Mammary epithelial cell (primary cell): Measurements from ENCODE around the gene OR4M1.
"Not testable (repeated sequence)": the region's sequence is repeated elsewhere in the genome, so short reads cannot be mapped to it uniquely, and the experiment has no call there.

Experiments
- EZH2 ChIP-seq: IDR thresholded peaks from 2 replicates; pipeline ENCODE4 v1.6.1; 2012; ENCODE audit warnings: low read length, inconsistent platforms, borderline replicate concordance
- TF ChIP-seq, protein P1 (sequence below), 2 donors: IDR thresholded peaks in 1 of 2; conservative IDR thresholded peaks in 1 of 2; 2 replicates each; pipeline ENCODE4 v1.5.1; 2011 to 2012; ENCODE audit warnings: inconsistent platforms in 2 of 2, low read length in 2 of 2, mild to moderate bottlenecking in 2 of 2, control low read depth in 1 of 2, low read depth in 1 of 2; ENCODE audit not compliant: insufficient read depth in 1 of 2; ENCODE audit errors: extremely low read depth in 1 of 2

- TF ChIP-seq, protein P1, sequence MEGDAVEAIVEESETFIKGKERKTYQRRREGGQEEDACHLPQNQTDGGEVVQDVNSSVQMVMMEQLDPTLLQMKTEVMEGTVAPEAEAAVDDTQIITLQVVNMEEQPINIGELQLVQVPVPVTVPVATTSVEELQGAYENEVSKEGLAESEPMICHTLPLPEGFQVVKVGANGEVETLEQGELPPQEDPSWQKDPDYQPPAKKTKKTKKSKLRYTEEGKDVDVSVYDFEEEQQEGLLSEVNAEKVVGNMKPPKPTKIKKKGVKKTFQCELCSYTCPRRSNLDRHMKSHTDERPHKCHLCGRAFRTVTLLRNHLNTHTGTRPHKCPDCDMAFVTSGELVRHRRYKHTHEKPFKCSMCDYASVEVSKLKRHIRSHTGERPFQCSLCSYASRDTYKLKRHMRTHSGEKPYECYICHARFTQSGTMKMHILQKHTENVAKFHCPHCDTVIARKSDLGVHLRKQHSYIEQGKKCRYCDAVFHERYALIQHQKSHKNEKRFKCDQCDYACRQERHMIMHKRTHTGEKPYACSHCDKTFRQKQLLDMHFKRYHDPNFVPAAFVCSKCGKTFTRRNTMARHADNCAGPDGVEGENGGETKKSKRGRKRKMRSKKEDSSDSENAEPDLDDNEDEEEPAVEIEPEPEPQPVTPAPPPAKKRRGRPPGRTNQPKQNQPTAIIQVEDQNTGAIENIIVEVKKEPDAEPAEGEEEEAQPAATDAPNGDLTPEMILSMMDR (conservative IDR thresholded peaks at IDR 0.05 in 1 of 2, IDR thresholded peaks at IDR 0.05 in 1 of 2; ENCODE audit: extremely low read depth in 1 of 2, insufficient read depth in 1 of 2, low read depth in 1 of 2, low read length in 2 of 2), result not testable (repeated sequence)
- TF ChIP-seq EZH2, result not testable (repeated sequence)
Observed at GRCh38 chr14:19821016-19821415, 47.7 kb downstream of the OR4M1 start.
